Transverse colon (tissue), 4 donors: ENCODE results near the gene CFAP99.

Experiments used
- CTCF ChIP-seq, 5 experiments: fragments of 200-600 bp in 3 of 5; fragments of 450-650 bp in 2 of 5; sonication (generic) in 3 of 5; IDR thresholded peaks; 1 replicate in 2 of 5; 2 replicates in 3 of 5; pipeline ENCODE4 v1.5.1; 2016 to 2017; ENCODE audit warnings: antibody characterized with exemption in 5 of 5, inconsistent platforms in 3 of 5, mild to moderate bottlenecking in 2 of 5, moderate library complexity in 1 of 5
- EP300 ChIP-seq: sonication (generic); formaldehyde crosslinking; IDR thresholded peaks from one replicate; pipeline ENCODE4 v1.6.1; 2017; ENCODE audit warnings: antibody characterized with exemption, low read depth
- POLR2A ChIP-seq: fragments of 450-650 bp; IDR thresholded peaks from one replicate; pipeline ENCODE4 v1.6.1; 2016; ENCODE audit warnings: antibody characterized with exemption, mild to moderate bottlenecking, moderate library complexity
- POLR2AphosphoS5 ChIP-seq, 3 donors: sonication (generic); formaldehyde crosslinking; IDR thresholded peaks; one replicate each; pipeline ENCODE4 v1.6.1; 2016; ENCODE audit warnings: antibody characterized with exemption in 3 of 3

- TF ChIP-seq CTCF (IDR thresholded peaks at IDR 0.05), result no peak
- no peak for TF ChIP-seq POLR2A
- no peak for TF ChIP-seq POLR2AphosphoS5 (IDR thresholded peaks at IDR 0.05)
- TF ChIP-seq EP300, result no peak
These were observed 45.2 kb upstream of the CFAP99 start for GRCh38 chr4:2373532-2373931.
